H1 (cell line): Measurements from ENCODE around the gene GIPC2. TPM values are rescaled to one million over a fixed set of nuclear protein-coding genes. Genes with fewer than 3 reads are reported as not detected.

Experiments used
- CBX5 ChIP-seq: fragments of 300-800, 300-1000 bp; sonication (generic); IDR thresholded peaks from 2 replicates; pipeline ENCODE4 v1.7.1; 2016; ENCODE audit warnings: antibody characterized with exemption, low read length, low read depth
- CHD1 ChIP-seq: IDR thresholded peaks from 2 replicates; pipeline ENCODE4 v1.6.1; 2012; ENCODE audit warnings: low read depth, low read length, improper control_type of control experiment
- JUN ChIP-seq: IDR thresholded peaks from 2 replicates; pipeline ENCODE4 v1.6.1; 2011; ENCODE audit warnings: low read depth, mild to moderate bottlenecking, improper control_type of control experiment, low read length
- KDM1A ChIP-seq: fragments of 200-600, 300-600 bp; sonication (generic); IDR thresholded peaks from 2 replicates; pipeline ENCODE4 v1.7.1; 2016; ENCODE audit warnings: mild to moderate bottlenecking, low read length, borderline replicate concordance
- KDM4A ChIP-seq: IDR thresholded peaks from one replicate; pipeline ENCODE4 v1.7.1; 2012; ENCODE audit warnings: low read depth, mild to moderate bottlenecking, moderate library complexity, low read length, inconsistent platforms; ENCODE audit not compliant: severe bottlenecking
- KDM5A ChIP-seq: fragments of 200-600 bp; IDR thresholded peaks from 2 replicates; pipeline ENCODE4 v1.7.1; 2012; ENCODE audit warnings: mild to moderate bottlenecking, low read length, inconsistent platforms, mixed read lengths
- POLR2A ChIP-seq, 2 experiments: IDR thresholded peaks; 1 replicate in 1 of 2; 2 replicates in 1 of 2; pipeline ENCODE4 v1.6.1; 2011; ENCODE audit warnings: low read depth in 2 of 2, low read length in 2 of 2, mild to moderate bottlenecking in 2 of 2; ENCODE audit errors: control extremely low read depth in 1 of 2
- RFX5 ChIP-seq: IDR thresholded peaks from 2 replicates; pipeline ENCODE4 v1.6.1; 2011; ENCODE audit warnings: low read depth, low read length, improper control_type of control experiment, borderline replicate concordance
- polyA plus RNA-seq, 7 experiments: library from polyadenylated mRNA; depleted of rRNA in 3 of 7; stranded (reverse) in 5 of 7; unstranded in 2 of 7; fragments of >200 nt in 5 of 7; fragments of 200-250 nt in 2 of 7; gene quantifications; 1 replicate in 5 of 7; 2 replicates in 1 of 7; 4 replicates in 1 of 7; pipeline versions ENCODE4 v1.2.1 to v1.2.3, GENCODE V29; 2011 to 2013; ENCODE audit warnings: missing spikeins in 2 of 7, mixed read lengths in 2 of 7
- total RNA-seq: library from RNA; stranded (reverse); fragmentation: NEBNext Ultra II Directional; extraction: Animal tissue kit (Norgen Biotek cat#: 25700); gene quantifications from 2 replicates; pipeline ENCODE4 v1.2.1, GENCODE V29; 2021
- TF ChIP-seq, protein P1 (sequence below): IDR thresholded peaks from 2 replicates; pipeline ENCODE4 v1.6.1; 2011; ENCODE audit warnings: low read depth, mild to moderate bottlenecking, low read length; ENCODE audit not compliant: insufficient read depth

The GIPC2 gene
- total and polyA plus RNA-seq, 2 of the 8 experiments (the other 6 are each of a cell fraction or from before 2014, with no cell fraction given): 0.29 to 0.69 TPM

DNA sequence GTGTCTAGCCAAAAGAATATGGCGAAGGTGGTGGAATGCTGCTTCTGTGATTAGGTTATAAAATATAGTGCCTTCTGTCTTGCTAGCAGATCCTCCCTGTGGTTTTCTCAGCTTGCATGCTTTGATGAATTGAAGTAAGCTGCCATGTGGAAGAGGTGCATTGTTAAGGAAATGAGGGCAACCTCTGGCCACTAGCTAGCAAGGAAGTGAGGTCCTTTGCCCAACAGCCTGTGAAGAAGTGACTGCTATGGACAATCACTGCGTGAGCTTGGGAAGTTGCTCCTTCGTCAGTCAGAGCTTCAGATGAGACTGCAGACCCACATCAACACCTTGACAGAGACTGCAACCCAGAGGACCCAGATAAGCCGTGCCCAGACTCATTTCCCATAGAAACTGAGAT lies 109.4 kb downstream of the GIPC2 start (continued):
- TF ChIP-seq KDM4A (no peak), CBX5 (no peak), CHD1 (no peak), POLR2A (IDR thresholded peaks at IDR 0.05; ENCODE audit: control extremely low read depth in 1 of 2, low read depth in 2 of 2, low read length in 2 of 2) (no peak), KDM1A (no peak), JUN (no peak), KDM5A (no peak), RFX5 (no peak)
- TF ChIP-seq, protein P1, sequence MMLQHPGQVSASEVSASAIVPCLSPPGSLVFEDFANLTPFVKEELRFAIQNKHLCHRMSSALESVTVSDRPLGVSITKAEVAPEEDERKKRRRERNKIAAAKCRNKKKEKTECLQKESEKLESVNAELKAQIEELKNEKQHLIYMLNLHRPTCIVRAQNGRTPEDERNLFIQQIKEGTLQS: no peak
- TF ChIP-seq, all 59 proteins: peak for 10
